Sigmoid colon (tissue), 4 donors: ENCODE data around the gene SHPK.

Experiments
- CTCF ChIP-seq, 4 experiments: fragments of 450-650 bp in 3 of 4; fragments of 200-600 bp in 1 of 4; IDR thresholded peaks; one replicate each; pipeline ENCODE4 v1.5.1; 2016 to 2019; ENCODE audit warnings: antibody characterized with exemption in 4 of 4, mild to moderate bottlenecking in 3 of 4, moderate library complexity in 2 of 4
- EP300 ChIP-seq, 4 donors: sonication (generic); formaldehyde crosslinking; IDR thresholded peaks; one replicate each; pipeline ENCODE4 v1.6.1; 2017; ENCODE audit warnings: antibody characterized with exemption in 4 of 4
- POLR2A ChIP-seq, 2 donors: fragments of 450-650 bp; IDR thresholded peaks; one replicate each; pipeline ENCODE4 v1.6.1; 2016; ENCODE audit warnings: antibody characterized with exemption in 2 of 2, mild to moderate bottlenecking in 2 of 2, moderate library complexity in 2 of 2
- POLR2AphosphoS5 ChIP-seq, 4 donors: sonication (generic); formaldehyde crosslinking; IDR thresholded peaks; one replicate each; pipeline ENCODE4 v1.6.1; 2017; ENCODE audit warnings: antibody characterized with exemption in 4 of 4

- TF ChIP-seq CTCF (IDR thresholded peaks at IDR 0.05) = no peak
- no peak for TF ChIP-seq POLR2AphosphoS5 (IDR thresholded peaks at IDR 0.05)
- TF ChIP-seq POLR2A (IDR thresholded peaks at IDR 0.05) = no peak
- TF ChIP-seq EP300 (IDR thresholded peaks at IDR 0.05) = no peak
These were observed 33.0 kb upstream of the SHPK start for GRCh38 chr17:3669085-3669347.
